Chondrocyte (in vitro differentiated cells): Measurements from ENCODE around the gene SEPHS2. TPM values are rescaled to one million over a fixed set of nuclear protein-coding genes. Genes with fewer than 3 reads are reported as not detected.

Experiments used
- DNase-seq: peaks from one replicate; pipeline ENCODE4 v3.0.0; 2021; ENCODE audit warnings: mixed read lengths, low spot score
- H3K27ac Mint-ChIP-seq: one replicate; pipeline ENCODE4 v1.8.0; 2021; ENCODE audit warnings: mild to moderate bottlenecking, moderate library complexity, mixed read lengths; ENCODE audit not compliant: unreplicated experiment
- H3K27me3 Mint-ChIP-seq: 2 replicates; pipeline ENCODE4 v1.8.0; 2021; ENCODE audit warnings: low read depth, mixed read lengths
- H3K36me3 Mint-ChIP-seq: 2 replicates; pipeline ENCODE4 v1.8.0; 2021; ENCODE audit warnings: low read depth, mixed read lengths
- H3K4me1 Mint-ChIP-seq: 2 replicates; pipeline ENCODE4 v1.8.0; 2021; ENCODE audit warnings: low read depth, mild to moderate bottlenecking, mixed read lengths
- H3K4me3 Mint-ChIP-seq: one replicate; pipeline ENCODE4 v1.8.0; 2021; ENCODE audit warnings: mild to moderate bottlenecking, moderate library complexity, mixed read lengths; ENCODE audit not compliant: unreplicated experiment
- H3K9me3 Mint-ChIP-seq: 2 replicates; pipeline ENCODE4 v1.8.0; 2021; ENCODE audit warnings: low read depth, mixed read lengths
- total RNA-seq: library from RNA; stranded (reverse); gene quantifications from 3 replicates; pipeline ENCODE4 v1.2.1, GENCODE V29; 2021
- TF ChIP-seq, protein P1 (sequence below): fragments of 200-600 bp; sonication (generic); IDR thresholded peaks from 2 replicates; pipeline ENCODE4 v1.5.0; 2021; ENCODE audit warnings: antibody characterized with exemption, mild to moderate bottlenecking, moderate library complexity

The SEPHS2 gene
- total RNA-seq, 1 donor from 2014 or later, result 54.3 TPM

DNA sequence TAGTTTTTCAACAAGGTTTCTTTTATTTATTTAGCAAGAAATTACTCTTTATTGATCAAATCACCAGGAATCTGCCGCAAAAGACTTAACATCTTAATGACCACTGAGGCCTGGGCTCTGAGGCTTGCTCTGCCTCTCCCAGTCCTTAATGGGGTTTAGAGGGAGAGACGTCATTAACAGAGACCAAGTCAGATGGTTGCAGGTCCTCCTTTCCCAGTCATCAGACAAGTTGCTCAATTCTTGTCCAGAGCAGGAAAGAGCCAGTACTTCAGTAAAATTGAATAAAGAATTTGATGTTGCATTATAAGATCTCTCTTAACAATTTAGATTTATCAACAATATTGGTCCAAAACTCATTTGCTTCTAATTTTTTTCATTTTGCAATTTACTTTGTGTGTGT, 2.0 kb downstream of the SEPHS2 start:
- Mint-ChIP-seq H3K4me1 (peaks cover 29% of the 10 kb centered on the region), H3K27me3 (no peaks in the 10 kb centered on the region), H3K9me3 (peaks cover 4% of the 10 kb centered on the region), H3K36me3 (peaks cover 14% of the 10 kb centered on the region), H3K27ac (no peak overlapping the region), H3K4me3 (peak overlapping the region; percentile 75)
- DNase-seq, result no peak
- TF ChIP-seq, protein P1, sequence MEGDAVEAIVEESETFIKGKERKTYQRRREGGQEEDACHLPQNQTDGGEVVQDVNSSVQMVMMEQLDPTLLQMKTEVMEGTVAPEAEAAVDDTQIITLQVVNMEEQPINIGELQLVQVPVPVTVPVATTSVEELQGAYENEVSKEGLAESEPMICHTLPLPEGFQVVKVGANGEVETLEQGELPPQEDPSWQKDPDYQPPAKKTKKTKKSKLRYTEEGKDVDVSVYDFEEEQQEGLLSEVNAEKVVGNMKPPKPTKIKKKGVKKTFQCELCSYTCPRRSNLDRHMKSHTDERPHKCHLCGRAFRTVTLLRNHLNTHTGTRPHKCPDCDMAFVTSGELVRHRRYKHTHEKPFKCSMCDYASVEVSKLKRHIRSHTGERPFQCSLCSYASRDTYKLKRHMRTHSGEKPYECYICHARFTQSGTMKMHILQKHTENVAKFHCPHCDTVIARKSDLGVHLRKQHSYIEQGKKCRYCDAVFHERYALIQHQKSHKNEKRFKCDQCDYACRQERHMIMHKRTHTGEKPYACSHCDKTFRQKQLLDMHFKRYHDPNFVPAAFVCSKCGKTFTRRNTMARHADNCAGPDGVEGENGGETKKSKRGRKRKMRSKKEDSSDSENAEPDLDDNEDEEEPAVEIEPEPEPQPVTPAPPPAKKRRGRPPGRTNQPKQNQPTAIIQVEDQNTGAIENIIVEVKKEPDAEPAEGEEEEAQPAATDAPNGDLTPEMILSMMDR, result no peak

DNA sequence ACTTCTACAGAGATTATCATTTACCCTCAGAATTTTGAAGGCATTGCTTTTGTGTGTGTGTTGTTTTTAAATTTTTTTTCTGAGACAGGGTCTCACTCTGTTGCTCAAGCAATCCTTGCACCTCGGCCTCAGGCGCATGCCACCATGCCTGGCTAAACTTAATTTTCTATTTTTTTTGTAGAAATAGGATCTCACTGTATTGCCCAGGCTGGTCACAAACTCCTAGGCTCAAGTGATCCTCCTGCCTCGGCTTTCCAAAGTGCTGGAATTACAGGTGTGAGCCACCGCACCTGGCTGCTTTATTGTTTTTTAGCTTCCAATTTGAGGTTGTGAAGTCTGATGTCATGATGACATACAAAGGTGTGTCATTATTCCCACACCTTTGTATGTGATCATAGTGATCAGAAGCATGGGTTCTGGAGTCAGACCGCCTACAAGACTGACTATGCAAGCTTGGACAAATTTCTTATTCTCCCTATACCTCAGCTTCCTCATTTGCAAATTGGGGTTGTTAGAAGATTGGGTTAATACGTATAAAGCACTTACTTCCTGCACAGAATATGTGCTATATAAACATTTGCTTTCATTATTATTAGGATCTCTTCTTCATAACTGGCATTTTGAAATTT, 5.8 kb downstream of the SEPHS2 start:
- H3K4me3 Mint-ChIP-seq, result no peak overlapping the region
- no peak overlapping the region for H3K27ac Mint-ChIP-seq
- H3K36me3 Mint-ChIP-seq, result peaks cover 10% of the 10 kb centered on the region
- TF ChIP-seq, protein P1, result no peak
- peaks cover 16% of the 10 kb centered on the region for H3K4me1 Mint-ChIP-seq
- no peaks in the 10 kb centered on the region for H3K9me3 Mint-ChIP-seq
- no peaks in the 10 kb centered on the region for H3K27me3 Mint-ChIP-seq
- no peak for DNase-seq

DNA sequence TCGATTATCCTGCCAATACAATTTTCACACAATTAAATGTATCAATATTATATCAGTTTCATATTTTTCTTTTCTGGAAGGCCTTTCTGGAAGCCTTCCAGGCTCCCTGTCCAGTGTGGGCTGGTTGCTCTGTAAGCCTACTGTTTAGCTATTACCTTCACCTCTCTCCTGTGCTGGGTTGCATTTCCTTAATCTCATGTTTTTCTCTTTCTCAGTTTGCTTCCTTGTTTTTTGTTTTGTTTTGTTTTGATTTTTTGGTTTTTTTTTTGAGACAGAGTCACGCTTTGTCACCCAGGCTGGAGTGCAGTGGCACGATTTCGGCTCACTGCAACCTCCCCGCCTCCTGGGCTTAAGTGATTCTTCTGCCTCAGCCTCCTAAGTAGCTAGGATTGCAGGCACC, 6.8 kb downstream of the SEPHS2 start:
- Mint-ChIP-seq H3K4me1 (peaks cover 9% of the 10 kb centered on the region), H3K27ac (no peak overlapping the region), H3K36me3 (peaks cover 8% of the 10 kb centered on the region), H3K4me3 (no peak overlapping the region), H3K27me3 (no peaks in the 10 kb centered on the region), H3K9me3 (no peaks in the 10 kb centered on the region)
- DNase-seq, result no peak
- TF ChIP-seq, protein P1, result no peak

- Mint-ChIP-seq H3K36me3 (no peaks in the 10 kb centered on the region), H3K27ac (no peak overlapping the region), H3K27me3 (no peaks in the 10 kb centered on the region), H3K9me3 (no peaks in the 10 kb centered on the region), H3K4me1 (no peaks in the 10 kb centered on the region), H3K4me3 (no peak overlapping the region)
- DNase-seq, result no peak
- TF ChIP-seq, protein P1, result no peak
Measured at GRCh38 chr16:30437511-30438046, 8.1 kb downstream of the SEPHS2 start.

GRCh38 chr16:30434852-30435251, 10.8 kb downstream of the SEPHS2 start:
- Mint-ChIP-seq H3K4me1 (no peaks in the 10 kb centered on the region), H3K27ac (no peak overlapping the region), H3K36me3 (no peaks in the 10 kb centered on the region), H3K27me3 (no peaks in the 10 kb centered on the region), H3K4me3 (no peak overlapping the region), H3K9me3 (no peaks in the 10 kb centered on the region)
- no peak for DNase-seq
- TF ChIP-seq, protein P1, result no peak
